CD4-positive, alpha-beta T cell (primary cell): Measurements from ENCODE around the gene ABCG1. TPM values are rescaled to one million over a fixed set of nuclear protein-coding genes. Genes with fewer than 3 reads are reported as not detected.

Experiments
- ATAC-seq: fragments of 200-7000 bp; cut with Tn5 transposase; one replicate; pipeline ENCODE4 v1.10.0; 2022; ENCODE audit warnings: mild to moderate bottlenecking; ENCODE audit not compliant: poor library complexity
- CTCF ChIA-PET: fragments of 350-600 bp; sonication (Branson Sonifier 250); formaldehyde crosslinking; loops from one replicate; lab custom pipeline; 2021; ENCODE audit warnings: antibody characterized with exemption, inconsistent platforms; lab: Charles Lee
- POLR2A ChIA-PET: fragments of 350-600 bp; sonication (Branson Sonifier 250); formaldehyde crosslinking; loops from one replicate; lab custom pipeline; 2021; ENCODE audit warnings: antibody characterized with exemption, inconsistent platforms; lab: Charles Lee
- DNase-seq, 14 experiments: peaks; one replicate each; pipeline ENCODE4 v3.0.0-alpha.2; 2013 to 2020; ENCODE audit warnings: mixed read lengths in 2 of 14
- H3K27ac ChIP-seq, 2 donors: one replicate each; pipeline versions ENCODE4 v1.5.1 to v1.7.0; 2013; ENCODE audit warnings: low read length in 2 of 2, low read depth in 1 of 2, mild to moderate bottlenecking in 1 of 2
- H3K27me3 ChIP-seq, 2 experiments: 1 replicate in 1 of 2; 2 replicates in 1 of 2; pipeline versions ENCODE4 v1.6.1 to v1.7.0; 2013; ENCODE audit warnings: low read length in 2 of 2, control low read depth in 1 of 2, mild to moderate bottlenecking in 1 of 2, moderate library complexity in 1 of 2; ENCODE audit not compliant: insufficient read depth in 2 of 2, control insufficient read depth in 1 of 2
- H3K36me3 ChIP-seq: one replicate; pipeline ENCODE4 v1.6.1; 2013; ENCODE audit warnings: low read length, control low read depth; ENCODE audit not compliant: insufficient read depth
- H3K4me1 ChIP-seq: one replicate; pipeline ENCODE4 v1.6.1; 2013; ENCODE audit warnings: low read length, control low read depth; ENCODE audit not compliant: insufficient read depth
- H3K4me3 ChIP-seq: one replicate; pipeline ENCODE4 v1.5.1; 2013; ENCODE audit warnings: mild to moderate bottlenecking, low read length, moderate library complexity
- H3K9me3 ChIP-seq, 2 experiments: 1 replicate in 1 of 2; 2 replicates in 1 of 2; pipeline versions ENCODE4 v1.6.1 to v1.7.0; 2013; ENCODE audit warnings: low read length in 2 of 2, mild to moderate bottlenecking in 2 of 2, control low read depth in 1 of 2, moderate library complexity in 1 of 2; ENCODE audit not compliant: control insufficient read depth in 1 of 2, insufficient read depth in 1 of 2
- H3K27ac Mint-ChIP-seq: one replicate; pipeline ENCODE4 v1.8.0; 2020; ENCODE audit warnings: mixed read lengths
- H3K27me3 Mint-ChIP-seq: one replicate; pipeline ENCODE4 v1.8.0; 2021; ENCODE audit warnings: mixed read lengths
- H3K36me3 Mint-ChIP-seq: one replicate; pipeline ENCODE4 v1.8.0; 2021; ENCODE audit warnings: low read depth, mixed read lengths
- H3K4me1 Mint-ChIP-seq: one replicate; pipeline ENCODE4 v1.8.0; 2021; ENCODE audit warnings: low read depth, mixed read lengths
- H3K4me3 Mint-ChIP-seq: one replicate; pipeline ENCODE4 v1.8.0; 2020; ENCODE audit warnings: mild to moderate bottlenecking, mixed read lengths
- H3K9me3 Mint-ChIP-seq: one replicate; pipeline ENCODE4 v1.8.0; 2020; ENCODE audit warnings: mixed read lengths
- CTCF ChIP-seq: fragments of 200-600 bp; IDR thresholded peaks from one replicate; pipeline ENCODE4 v1.8.0; 2022; ENCODE audit warnings: antibody characterized with exemption, mild to moderate bottlenecking
- intact Hi-C, 2 experiments: fragments of 100-400 bp; cut with DNase I in 1 of 2; cut with micrococcal nuclease in 1 of 2; formaldehyde crosslinking; loops; one replicate each; pipeline versions ENCODE4 v1.15.1 to v1.9.0; 2023 to 2025; cut with DNase I, micrococcal nuclease
- total RNA-seq, 174 experiments: library from RNA in 2 of 174; stranded (reverse) in 2 of 174; gene quantifications; one replicate each; pipeline ENCODE4 v1.2.3 and lab custom pipeline; 2021 to 2026

ABCG1 gene
- total RNA-seq, 2 experiments from 2014 or later, result 109 to 116 TPM

GRCh38 chr21:42296501-42296900 lies 77.6 kb downstream of the ABCG1 start:
- peaks cover 40% of the 10 kb centered on the region for H3K36me3 Mint-ChIP-seq
- no peaks in the 10 kb centered on the region for H3K27me3 Mint-ChIP-seq
- Histone ChIP-seq H3K4me1 (peaks cover 6% of the 10 kb centered on the region), H3K36me3 (peaks cover 39% of the 10 kb centered on the region), H3K9me3 (no peaks in the 10 kb centered on the region), H3K4me3 (no peak overlapping the region), H3K27ac (no peak overlapping the region), H3K27me3 (no peaks in the 10 kb centered on the region)
- ChIA-PET POLR2A (no interaction called here), CTCF (interaction anchor here (1.5 kb wide), 1 partner anchor 132 kb away, joined by 3 read pairs; no protein-coding TSS in a partner anchor)
- ATAC-seq (no peak), DNase-seq (no peak)
- no peak for TF ChIP-seq CTCF
- intact Hi-C loops, result no loop called here
- no peak overlapping the region for H3K27ac Mint-ChIP-seq
- H3K9me3 Mint-ChIP-seq, result no peaks in the 10 kb centered on the region
- no peak overlapping the region for H3K4me3 Mint-ChIP-seq
- peaks cover 19% of the 10 kb centered on the region for H3K4me1 Mint-ChIP-seq

GRCh38 chr21:42297377-42297776 lies 78.4 kb downstream of the ABCG1 start:
- CTCF ChIA-PET, result interaction anchor here (1.2 kb wide), 1 partner anchor 152 kb away, joined by 4 read pairs; no protein-coding TSS in a partner anchor
- H3K27me3 Mint-ChIP-seq, result no peaks in the 10 kb centered on the region
- H3K4me1 Mint-ChIP-seq, result peaks cover 19% of the 10 kb centered on the region
- Histone ChIP-seq H3K36me3 (peaks cover 32% of the 10 kb centered on the region), H3K27ac (no peak overlapping the region), H3K4me3 (no peak overlapping the region), H3K9me3 (no peaks in the 10 kb centered on the region), H3K4me1 (peaks cover 6% of the 10 kb centered on the region), H3K27me3 (no peaks in the 10 kb centered on the region)
- intact Hi-C loops, result no loop called here
- ATAC-seq, result no peak
- POLR2A ChIA-PET, result no interaction called here
- no peak overlapping the region for H3K4me3 Mint-ChIP-seq
- H3K36me3 Mint-ChIP-seq, result peaks cover 38% of the 10 kb centered on the region
- TF ChIP-seq CTCF, result no peak
- no peak for DNase-seq
- H3K27ac Mint-ChIP-seq, result no peak overlapping the region
- no peaks in the 10 kb centered on the region for H3K9me3 Mint-ChIP-seq

GRCh38 chr21:42298237-42298636 lies 79.3 kb downstream of the ABCG1 start:
- DNase-seq, result no peak
- Histone ChIP-seq H3K4me3 (no peak overlapping the region), H3K36me3 (peaks cover 24% of the 10 kb centered on the region), H3K27me3 (no peaks in the 10 kb centered on the region), H3K27ac (no peak overlapping the region), H3K9me3 (no peaks in the 10 kb centered on the region), H3K4me1 (peaks cover 6% of the 10 kb centered on the region)
- Mint-ChIP-seq H3K36me3 (peaks cover 38% of the 10 kb centered on the region), H3K4me3 (no peak overlapping the region), H3K9me3 (no peaks in the 10 kb centered on the region), H3K27ac (no peak overlapping the region), H3K27me3 (no peaks in the 10 kb centered on the region), H3K4me1 (peaks cover 19% of the 10 kb centered on the region)
- no peak for TF ChIP-seq CTCF
- CTCF ChIA-PET, result interaction anchor here (1.2 kb wide), 1 partner anchor 153 kb away, joined by 4 read pairs; no protein-coding TSS in a partner anchor
- POLR2A ChIA-PET, result no interaction called here
- ATAC-seq, result no peak
- intact Hi-C loops, result no loop called here
